GM12892 (cell line): Measurements from ENCODE around the gene KRTAP4-3.

Experiments
- POLR2A ChIP-seq: IDR thresholded peaks from 2 replicates; pipeline ENCODE4 v1.6.1; 2011; ENCODE audit warnings: low read depth, low read length, control low read depth
- POLR2AphosphoS5 ChIP-seq: IDR thresholded peaks from 2 replicates; pipeline ENCODE4 v1.6.1; 2011; ENCODE audit warnings: low read depth, low read length, control low read depth
- TAF1 ChIP-seq: IDR thresholded peaks from 2 replicates; pipeline ENCODE4 v1.6.1; 2011; ENCODE audit warnings: low read depth, mild to moderate bottlenecking, control low read depth, low read length, borderline replicate concordance

GRCh38 chr17:41141361-41141760 lies 26.7 kb downstream of the KRTAP4-3 start:
- TF ChIP-seq TAF1: no peak
- no peak for TF ChIP-seq POLR2A
- TF ChIP-seq POLR2AphosphoS5: no peak
